Upper lobe of left lung (tissue), 6 donors: Measurements from ENCODE around the gene DUSP9. TPM values are rescaled to one million over a fixed set of nuclear protein-coding genes. Genes with fewer than 3 reads are reported as not detected.
"Not testable (repeated sequence)": the region's sequence is repeated elsewhere in the genome, so short reads cannot be mapped to it uniquely, and the experiment has no call there.

Source experiments
- ATAC-seq, 2 donors: fragments of 200-7000 bp; cut with Tn5 transposase; one replicate each; pipeline ENCODE4 v1.9.1; 2022; ENCODE audit warnings: mild to moderate bottlenecking in 2 of 2, moderate library complexity in 2 of 2; ENCODE audit not compliant: low FRiP score in 2 of 2
- DNase-seq, 2 donors: peaks; one replicate each; pipeline ENCODE4 v3.0.0-alpha.2; 2019 to 2020
- H3K27ac ChIP-seq, 4 donors: fragments of 200-600 bp; sonication (generic); one replicate each; pipeline ENCODE4 v1.5.1; 2016 to 2019
- H3K27me3 ChIP-seq, 4 donors: fragments of 200-600 bp; sonication (generic); one replicate each; pipeline ENCODE4 v1.5.1; 2017 to 2019
- H3K36me3 ChIP-seq, 4 donors: fragments of 200-600 bp; sonication (generic); one replicate each; pipeline ENCODE4 v1.5.1; 2016 to 2019
- H3K4me1 ChIP-seq, 4 donors: fragments of 200-600 bp; sonication (generic); one replicate each; pipeline ENCODE4 v1.5.1; 2018 to 2019
- H3K4me3 ChIP-seq, 4 donors: fragments of 200-600 bp; sonication (generic); one replicate each; pipeline ENCODE4 v1.5.1; 2017 to 2019; ENCODE audit warnings: mild to moderate bottlenecking in 2 of 4, moderate library complexity in 1 of 4
- H3K9me3 ChIP-seq, 4 donors: fragments of 200-600 bp; sonication (generic); one replicate each; pipeline ENCODE4 v1.5.1; 2018 to 2019
- EP300 ChIP-seq, 4 donors: sonication (generic); formaldehyde crosslinking; IDR thresholded peaks; one replicate each; pipeline ENCODE4 v1.5.1; 2017; ENCODE audit warnings: antibody characterized with exemption in 4 of 4, control low read depth in 2 of 4
- POLR2A ChIP-seq, 4 donors: fragments of 450-650 bp; IDR thresholded peaks; one replicate each; pipeline ENCODE4 v1.5.1; 2016 to 2017; ENCODE audit warnings: antibody characterized with exemption in 4 of 4, mild to moderate bottlenecking in 2 of 4
- POLR2AphosphoS5 ChIP-seq, 2 donors: sonication (generic); formaldehyde crosslinking; IDR thresholded peaks; one replicate each; pipeline ENCODE4 v1.5.1; 2017; ENCODE audit warnings: antibody characterized with exemption in 2 of 2
- WGBS, 2 donors: methylation state at CpG; one replicate each; pipeline ENCODE4 v1.1.5; 2017 to 2018; 5-methylcytosine and 5-hydroxymethylcytosine counted together
- total RNA-seq, 6 donors: library from RNA; depleted of rRNA in 4 of 6; stranded (reverse); fragments of >200 nt in 4 of 6; gene quantifications; one replicate each; pipeline versions ENCODE4 v1.1.0 to v1.2.1, GENCODE V29; 2016 to 2021
- TF ChIP-seq, protein P1 (sequence below), 6 experiments: fragments of 450-650 bp in 4 of 6; fragments of 200-600 bp in 2 of 6; sonication (generic) in 2 of 6; IDR thresholded peaks; one replicate each; pipeline ENCODE4 v1.5.1; 2016 to 2019; ENCODE audit warnings: antibody characterized with exemption in 6 of 6
- donor health status: DM: no; HTN: no; CAD: no; lungs with moderate emphysema.
- donor health status: DM: no; HTN: yes; CAD: no; lungs with severe emphysema.

DUSP9 gene
- total RNA-seq, 6 donors from 2014 or later = 0.14 to 0.44 (median 0.27) TPM; not detected in 3

DNA sequence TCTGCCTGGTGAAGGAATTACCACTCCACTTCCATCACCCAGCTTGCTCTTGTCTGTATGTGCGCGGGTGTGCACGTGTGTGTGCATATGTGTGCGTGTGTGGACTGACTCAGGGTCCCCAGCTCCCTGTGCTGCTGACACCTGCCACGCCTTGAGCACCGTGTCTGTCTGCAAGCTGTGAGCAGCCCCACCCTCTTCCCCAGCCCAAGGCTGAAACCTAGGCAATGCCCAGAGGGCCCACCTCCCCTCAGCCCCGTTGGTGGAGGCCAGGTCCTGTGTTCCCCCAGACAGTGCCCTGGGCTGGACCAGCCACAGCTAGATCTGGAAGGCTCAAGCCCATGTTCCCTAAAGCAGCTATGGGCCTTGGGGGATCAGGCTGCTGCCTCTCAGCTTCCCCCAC is 46.1 kb upstream of the DUSP9 start:
- TF ChIP-seq POLR2A (IDR thresholded peaks at IDR 0.05) (no peak), POLR2AphosphoS5 (IDR thresholded peaks at IDR 0.05) (no peak), EP300 (IDR thresholded peaks at IDR 0.05) (no peak)
- TF ChIP-seq, protein P1, sequence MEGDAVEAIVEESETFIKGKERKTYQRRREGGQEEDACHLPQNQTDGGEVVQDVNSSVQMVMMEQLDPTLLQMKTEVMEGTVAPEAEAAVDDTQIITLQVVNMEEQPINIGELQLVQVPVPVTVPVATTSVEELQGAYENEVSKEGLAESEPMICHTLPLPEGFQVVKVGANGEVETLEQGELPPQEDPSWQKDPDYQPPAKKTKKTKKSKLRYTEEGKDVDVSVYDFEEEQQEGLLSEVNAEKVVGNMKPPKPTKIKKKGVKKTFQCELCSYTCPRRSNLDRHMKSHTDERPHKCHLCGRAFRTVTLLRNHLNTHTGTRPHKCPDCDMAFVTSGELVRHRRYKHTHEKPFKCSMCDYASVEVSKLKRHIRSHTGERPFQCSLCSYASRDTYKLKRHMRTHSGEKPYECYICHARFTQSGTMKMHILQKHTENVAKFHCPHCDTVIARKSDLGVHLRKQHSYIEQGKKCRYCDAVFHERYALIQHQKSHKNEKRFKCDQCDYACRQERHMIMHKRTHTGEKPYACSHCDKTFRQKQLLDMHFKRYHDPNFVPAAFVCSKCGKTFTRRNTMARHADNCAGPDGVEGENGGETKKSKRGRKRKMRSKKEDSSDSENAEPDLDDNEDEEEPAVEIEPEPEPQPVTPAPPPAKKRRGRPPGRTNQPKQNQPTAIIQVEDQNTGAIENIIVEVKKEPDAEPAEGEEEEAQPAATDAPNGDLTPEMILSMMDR (IDR thresholded peaks at IDR 0.05) = no peak
- Histone ChIP-seq H3K4me1 (peaks cover 6 to 22% (median 9%) of the 10 kb centered on the region in 4 donors), H3K27me3 (no peaks in the 10 kb centered on the region), H3K36me3 (no peaks in the 10 kb centered on the region), H3K9me3 (peaks cover 0 to 8% (median 0%) of the 10 kb centered on the region in 4 donors), H3K27ac (no peak overlapping the region), H3K4me3 (no peak overlapping the region)
- WGBS, 2 donors = 60 to 91% methylated on average over 1 to 7 of the region's 7 CpGs
- ATAC-seq = peak in 1 of 2 donors; percentile 4
- no peak for DNase-seq

DNA sequence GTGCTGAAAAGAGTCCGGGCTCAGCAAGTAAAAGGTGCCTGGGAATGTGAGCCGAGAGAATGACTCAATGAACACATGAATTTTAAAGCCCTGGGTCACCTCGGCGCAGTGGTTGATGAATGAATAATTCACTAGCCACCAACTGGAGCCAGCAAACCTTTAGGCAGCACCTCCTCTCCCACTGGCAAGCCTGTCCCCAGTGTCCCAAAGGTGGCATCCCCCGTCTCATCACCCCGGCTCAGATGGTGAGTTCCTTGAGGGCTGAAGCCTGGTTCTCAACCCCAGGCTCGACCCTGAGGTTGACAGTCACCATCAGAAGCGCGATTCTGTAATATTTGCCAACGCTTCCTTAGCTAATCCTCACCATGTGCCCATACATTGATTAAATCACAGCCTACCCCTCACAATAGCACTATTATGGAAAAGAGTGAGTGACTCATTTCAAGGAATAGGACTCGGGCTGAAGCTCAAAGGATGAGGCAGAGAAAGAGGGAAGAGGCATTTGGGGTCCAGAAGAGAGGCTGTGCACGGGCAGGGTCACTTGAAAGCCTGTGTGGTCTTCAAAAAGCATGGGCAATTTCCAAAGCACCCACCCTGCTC is 45.4 kb upstream of the DUSP9 start:
- ATAC-seq = no peak

DNA sequence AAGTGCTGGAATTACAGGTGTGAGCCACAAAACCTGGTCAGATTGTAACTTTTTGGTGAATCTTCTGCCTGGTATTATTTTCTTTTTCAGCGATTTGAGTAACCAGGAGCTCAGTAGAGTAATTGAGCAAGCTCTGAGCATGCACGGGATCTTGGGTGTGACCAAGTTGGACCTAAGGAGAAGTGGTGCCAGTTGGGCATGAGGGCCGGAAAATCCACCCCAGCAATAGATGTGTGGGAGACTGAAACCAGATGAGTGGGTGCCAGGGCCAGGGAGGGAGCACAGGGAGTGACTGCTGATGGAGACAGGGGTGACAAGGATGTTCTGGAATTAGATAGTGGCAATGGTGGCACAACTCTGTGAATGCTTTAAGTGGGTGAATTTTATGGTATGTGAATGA is 44.4 kb upstream of the DUSP9 start:
- peaks cover 6 to 20% (median 9%) of the 10 kb centered on the region in 4 donors for H3K4me1 ChIP-seq
- TF ChIP-seq EP300 (IDR thresholded peaks at IDR 0.05) (no peak), POLR2AphosphoS5 (IDR thresholded peaks at IDR 0.05) (no peak), POLR2A (IDR thresholded peaks at IDR 0.05) (no peak)
- TF ChIP-seq, protein P1 (IDR thresholded peaks at IDR 0.05) = no peak
- 80 to 92% methylated on average over 3 of the region's 3 CpGs for WGBS, 2 donors
- no peak overlapping the region for H3K27ac ChIP-seq
- H3K27me3 ChIP-seq = no peaks in the 10 kb centered on the region
- no peaks in the 10 kb centered on the region for H3K36me3 ChIP-seq
- H3K4me3 ChIP-seq = no peak overlapping the region
- peaks cover 0 to 8% (median 0%) of the 10 kb centered on the region in 4 donors for H3K9me3 ChIP-seq
- ATAC-seq (no peak), DNase-seq (no peak)

More for the DNA sequence above, 45.4 kb upstream of the DUSP9 start:
- H3K9me3 ChIP-seq = peaks cover 0 to 8% (median 0%) of the 10 kb centered on the region in 4 donors
- H3K27me3 ChIP-seq = no peaks in the 10 kb centered on the region
- WGBS, 2 donors = 83 to 90% methylated on average over 8 to 12 of the region's 12 CpGs
- H3K36me3 ChIP-seq = no peaks in the 10 kb centered on the region
- H3K27ac ChIP-seq = no peak overlapping the region
- DNase-seq = no peak
- H3K4me1 ChIP-seq = peaks cover 6 to 22% (median 9%) of the 10 kb centered on the region in 4 donors
- TF ChIP-seq EP300 (IDR thresholded peaks at IDR 0.05) (no peak), POLR2A (IDR thresholded peaks at IDR 0.05) (no peak), POLR2AphosphoS5 (IDR thresholded peaks at IDR 0.05) (no peak)
- TF ChIP-seq, protein P1 (IDR thresholded peaks at IDR 0.05) = no peak
- H3K4me3 ChIP-seq = no peak overlapping the region

DNA sequence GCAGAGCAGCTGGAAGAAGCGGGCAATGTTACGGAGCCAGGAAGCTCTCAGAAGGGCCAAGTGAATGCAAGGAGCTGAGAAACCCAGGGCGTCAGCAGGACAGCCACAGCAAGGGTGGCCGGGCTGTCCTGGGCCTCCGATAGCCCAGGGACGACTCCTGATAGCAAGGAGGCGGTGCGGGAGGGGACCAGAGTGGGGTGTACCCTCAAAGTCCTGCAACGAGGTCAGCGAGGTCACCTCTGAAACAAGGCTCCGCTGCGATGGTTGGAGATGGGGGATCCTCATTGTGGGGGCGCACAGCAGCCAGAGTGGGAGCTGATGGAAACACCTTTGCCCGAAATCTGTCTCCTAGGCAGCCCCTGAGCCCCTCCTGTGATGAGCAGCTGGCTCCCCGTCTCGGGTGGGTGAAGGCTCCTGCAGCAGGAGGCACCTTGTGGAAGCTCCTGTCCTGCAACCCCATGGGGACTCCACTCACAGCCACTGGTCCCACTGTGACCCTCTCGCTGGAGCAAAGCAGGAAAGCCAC is 43.8 kb upstream of the DUSP9 start:
- H3K27ac ChIP-seq = no peak overlapping the region
- ATAC-seq (no peak), DNase-seq (no peak)
- WGBS, 2 donors = 88 to 100% methylated on average over 5 to 17 of the region's 17 CpGs
- H3K4me3 ChIP-seq = no peak overlapping the region
- no peaks in the 10 kb centered on the region for H3K36me3 ChIP-seq
- peaks cover 0 to 7% (median 0%) of the 10 kb centered on the region in 4 donors for H3K9me3 ChIP-seq
- no peaks in the 10 kb centered on the region for H3K27me3 ChIP-seq
- no peak for TF ChIP-seq POLR2AphosphoS5 (IDR thresholded peaks at IDR 0.05)
- TF ChIP-seq, protein P1 (IDR thresholded peaks at IDR 0.05) = no peak
- no peak for TF ChIP-seq POLR2A (IDR thresholded peaks at IDR 0.05)
- no peak for TF ChIP-seq EP300 (IDR thresholded peaks at IDR 0.05)
- H3K4me1 ChIP-seq = peaks cover 6 to 14% (median 6%) of the 10 kb centered on the region in 4 donors

DNA sequence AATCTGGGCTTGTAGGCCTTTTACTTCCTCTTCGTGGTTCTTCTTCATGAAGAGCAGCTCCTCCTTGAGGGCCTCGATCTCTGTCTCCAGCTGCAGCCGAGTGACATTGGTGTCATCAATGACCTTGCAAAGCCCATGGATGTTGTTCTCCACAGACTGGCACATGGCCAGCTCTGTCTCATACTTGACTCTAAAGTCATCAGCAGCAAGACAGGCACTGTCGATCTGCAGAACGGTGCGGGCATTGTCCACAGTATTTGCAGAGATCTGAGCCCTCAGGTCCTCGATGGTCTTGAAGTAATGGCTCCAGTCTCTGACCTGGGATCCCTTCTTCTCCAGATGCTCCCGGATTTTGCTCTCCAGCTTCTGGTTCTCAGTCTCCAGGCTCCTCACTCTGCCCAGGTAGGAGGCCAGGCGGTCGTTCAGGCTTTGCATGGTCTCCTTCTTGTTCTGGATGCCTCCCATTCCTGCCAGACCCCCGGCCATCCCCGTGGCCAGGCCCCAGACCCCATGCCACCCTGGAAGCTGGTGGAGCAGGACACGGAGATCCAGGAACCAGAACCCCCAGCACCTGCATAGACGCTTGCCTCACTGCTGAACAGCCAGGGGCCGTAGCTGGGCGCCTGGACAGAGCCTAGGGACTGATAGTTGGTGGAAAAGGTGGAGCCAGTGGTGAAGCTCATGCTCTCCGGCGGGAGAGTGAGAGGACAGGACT is 42.2 kb upstream of the DUSP9 start:
- 80 to 83% methylated on average over 7 to 18 of the region's 18 CpGs for WGBS, 2 donors
- H3K4me3 ChIP-seq, H3K27me3 ChIP-seq, H3K36me3 ChIP-seq, DNase-seq, ATAC-seq, H3K27ac ChIP-seq, H3K9me3 ChIP-seq: not testable (repeated sequence)
- peaks cover 5 to 15% (median 7%) of the 10 kb centered on the region in 4 donors for H3K4me1 ChIP-seq
